Stimulated activated CD8-positive, alpha-beta memory T cell treated with anti-CD3 and anti-CD28 coated beads, Interleukin-4, amount 100 ng/mL, for 1 hour (primary cell): Measurements from ENCODE around the gene GAPT.
"Not testable (repeated sequence)": the region's sequence is repeated elsewhere in the genome, so short reads cannot be mapped to it uniquely, and the experiment has no call there.

Experiments used
- DNase-seq, 2 donors: peaks; one replicate each; pipeline ENCODE4 v3.0.0-alpha.2; 2020; ENCODE audit warnings: low read depth in 2 of 2, low spot score in 1 of 2

GAPT gene

DNA sequence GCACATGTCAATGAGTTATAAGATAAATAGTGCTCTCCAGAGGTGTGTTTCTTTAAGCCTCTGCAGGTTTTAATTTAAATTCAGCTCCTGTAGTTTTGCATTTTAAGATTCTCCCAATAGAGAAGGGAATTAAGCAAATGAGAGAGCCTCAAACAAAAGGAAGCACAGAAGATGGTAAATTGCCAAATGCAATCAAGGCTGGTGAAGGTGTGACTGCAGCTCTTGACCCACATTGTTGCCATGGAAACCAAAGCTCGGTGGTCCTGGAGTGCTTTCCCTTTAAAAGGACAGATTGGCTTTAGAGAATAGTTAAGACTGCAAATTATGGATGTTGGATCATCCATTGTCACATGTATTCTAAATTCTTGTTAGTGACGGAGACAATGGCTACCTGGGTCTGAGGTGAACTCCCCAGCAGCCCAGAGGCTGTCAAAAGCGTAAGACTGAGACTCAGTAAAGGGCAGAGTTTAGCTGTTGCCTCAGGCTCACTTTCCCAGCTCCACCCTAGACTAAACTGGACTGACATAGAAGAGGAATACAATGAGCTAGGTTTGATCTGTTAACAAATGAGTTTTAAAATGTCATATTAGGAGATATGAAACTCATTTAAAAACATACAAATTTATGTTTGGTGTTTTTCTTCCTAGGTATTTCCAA lies 12.3 kb downstream of the GAPT start:
- no peak for DNase-seq

DNA sequence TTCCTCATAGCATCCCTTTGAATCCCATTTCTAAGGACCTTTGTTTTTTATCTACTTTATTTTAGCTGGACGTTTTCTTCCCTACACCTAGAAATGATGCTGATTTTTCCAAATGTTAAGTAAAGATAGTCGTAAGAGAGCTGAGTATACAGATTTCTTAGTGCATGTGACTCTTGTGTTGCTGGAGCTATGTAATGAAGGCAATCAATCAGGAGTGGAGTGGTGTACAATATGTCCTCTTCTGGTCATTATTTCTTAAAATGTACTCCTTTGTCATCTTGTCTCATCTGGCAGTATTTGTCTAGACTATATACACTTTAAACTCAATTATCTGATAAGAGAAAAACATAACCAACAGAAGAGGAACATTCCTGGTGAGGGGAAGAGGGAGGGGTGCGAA lies 13.5 kb downstream of the GAPT start:
- DNase-seq, result no peak

DNA sequence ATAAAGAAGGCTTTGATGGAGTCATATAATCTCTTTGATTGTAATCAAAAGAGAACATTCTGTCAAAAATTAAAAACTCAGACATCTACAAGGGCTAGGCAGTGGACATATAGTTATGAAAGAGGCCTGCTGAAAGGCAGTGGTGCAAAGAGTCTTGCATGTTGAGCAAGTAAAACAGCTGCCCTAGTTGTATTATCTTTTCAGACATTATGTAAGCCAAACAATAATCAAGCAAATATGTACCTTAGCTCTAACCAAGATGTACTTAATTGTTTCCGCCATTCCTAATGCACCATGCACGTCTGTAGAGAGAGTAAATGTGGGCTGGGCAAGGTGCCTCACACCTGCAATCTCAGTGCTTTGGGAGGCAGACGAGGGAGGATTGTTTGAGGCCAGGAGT lies 14.3 kb downstream of the GAPT start:
- no peak for DNase-seq

GRCh38 chr5:58505971-58506640 lies 14.9 kb downstream of the GAPT start:
- DNase-seq, result no peak

- no peak for DNase-seq
These were observed 16.5 kb downstream of the GAPT start for GRCh38 chr5:58507715-58508114.

DNA sequence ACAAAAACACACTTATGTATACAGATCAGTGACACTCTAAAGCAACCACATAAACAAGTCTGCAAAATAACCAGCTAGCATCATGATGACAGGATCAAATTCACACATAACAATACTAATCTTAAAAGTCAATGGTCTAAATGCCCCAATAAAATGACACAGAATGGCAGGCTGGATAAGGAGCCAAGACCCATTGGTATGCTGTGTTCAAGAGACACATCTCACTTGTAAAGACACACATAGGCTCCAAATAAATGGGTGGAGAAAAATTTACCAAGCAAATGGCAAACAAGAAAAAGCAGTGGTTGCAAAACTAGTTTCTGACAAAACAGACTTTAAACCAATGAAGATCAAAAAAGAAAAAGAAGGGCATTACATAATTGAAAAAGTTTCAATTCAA lies 26.0 kb downstream of the GAPT start:
- DNase-seq, result no peak

DNA sequence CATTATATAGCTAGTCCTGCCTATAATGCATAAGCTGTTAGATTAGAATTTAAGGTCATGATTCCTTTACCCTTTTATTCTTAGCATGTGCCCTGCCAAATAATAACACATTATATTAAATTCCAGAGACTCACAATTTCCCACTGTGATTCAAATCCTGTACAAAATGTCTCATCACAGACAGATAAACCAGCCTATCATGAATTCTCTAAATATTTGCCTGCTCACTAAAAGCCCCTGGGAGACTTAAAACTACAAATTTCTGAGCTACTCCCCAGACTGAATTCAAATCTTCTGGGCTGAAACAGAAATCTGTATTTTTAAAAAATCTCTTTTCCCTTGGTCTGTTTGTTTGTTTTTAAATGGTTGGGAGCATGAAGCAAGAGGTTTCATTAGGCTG lies 32.7 kb downstream of the GAPT start:
- DNase-seq, result no peak

GRCh38 chr5:58524571-58524970 lies 33.3 kb downstream of the GAPT start:
- DNase-seq, result no peak

DNA sequence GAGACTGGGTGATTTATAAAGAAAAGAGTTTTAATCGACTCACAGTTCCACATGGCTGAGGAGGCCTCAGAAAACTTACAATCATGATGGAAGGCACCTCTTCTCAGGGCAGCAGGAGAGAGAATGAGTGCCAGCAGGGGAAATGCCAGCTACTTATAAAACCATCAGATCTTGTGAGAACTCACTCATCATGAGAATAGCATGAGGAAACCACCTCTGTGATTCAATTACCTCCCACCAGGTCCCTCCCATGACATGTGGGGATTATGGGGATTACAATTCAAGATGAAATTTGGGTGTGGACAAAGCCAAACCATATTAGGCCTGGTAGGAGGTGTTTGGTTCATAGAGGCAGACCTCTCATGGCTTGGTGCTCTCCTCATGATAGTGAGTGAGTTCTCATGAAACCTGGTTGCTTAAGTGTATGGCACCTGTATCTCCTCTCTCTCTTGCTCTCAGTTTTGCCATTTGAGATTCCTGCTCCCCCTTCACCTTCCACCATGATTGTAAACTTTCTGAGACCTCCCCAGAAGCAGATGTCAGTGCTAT lies 39.8 kb downstream of the GAPT start:
- DNase-seq, result no peak

GRCh38 chr5:58541935-58542334 lies 50.7 kb downstream of the GAPT start:
- not testable (repeated sequence) for DNase-seq

- no peak for DNase-seq
These were observed 51.5 kb downstream of the GAPT start for GRCh38 chr5:58542709-58543108.

- DNase-seq, result no peak
These were observed 52.5 kb downstream of the GAPT start for GRCh38 chr5:58543723-58544122.

DNA sequence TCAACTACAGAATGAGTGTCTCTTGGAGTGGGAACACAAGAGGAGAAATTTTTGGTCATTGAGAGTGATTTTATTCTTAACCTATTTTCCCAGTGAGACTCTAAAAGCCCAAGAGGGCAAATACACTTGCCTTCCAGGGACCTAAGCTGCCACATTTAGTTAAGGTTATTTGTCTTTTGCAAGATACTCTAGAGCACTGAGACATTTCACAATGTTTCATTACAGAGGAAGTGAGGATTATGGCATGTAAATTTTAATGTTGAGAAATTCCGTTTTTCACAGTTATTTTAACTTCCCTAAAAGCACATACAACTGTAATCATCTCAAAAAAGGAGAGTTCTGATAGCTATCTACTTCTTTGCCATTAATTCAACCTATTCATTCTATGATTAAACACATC lies 53.0 kb downstream of the GAPT start:
- DNase-seq, result no peak

DNA sequence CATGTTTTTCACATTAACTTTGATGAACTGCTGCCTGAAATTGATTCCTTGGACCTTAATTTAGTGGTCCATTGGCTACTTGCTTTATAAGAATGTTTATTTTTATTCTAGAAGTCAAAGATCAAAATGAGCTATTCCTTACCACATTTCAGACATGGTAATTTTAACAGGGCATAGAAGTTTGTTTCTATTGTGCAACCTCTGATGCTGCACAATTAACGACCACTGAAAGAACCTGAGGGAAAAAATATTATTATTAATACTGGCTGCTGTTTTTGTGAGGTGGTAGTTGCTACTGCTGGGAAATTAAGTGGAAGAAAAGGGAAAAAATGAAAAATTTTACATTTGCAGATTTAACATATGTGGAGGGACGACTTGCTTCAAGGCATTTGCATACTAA lies 53.7 kb downstream of the GAPT start:
- no peak for DNase-seq

GRCh38 chr5:58545912-58546311 lies 54.7 kb downstream of the GAPT start:
- DNase-seq, result no peak
